HepG2 (cell line): ENCODE results near the gene TBX5. TPM values are rescaled to one million over a fixed set of nuclear protein-coding genes. Genes with fewer than 3 reads are reported as not detected.

Experiments used
- ATAC-seq: fragments of 200-7000 bp; cut with Tn5 transposase; 3 replicates; pipeline ENCODE4 v1.9.1; 2020; ENCODE audit warnings: mild to moderate bottlenecking, moderate library complexity
- BruUV-seq: library from RNA; stranded (reverse); fragments of 400-500 nt; replicated peaks from 2 replicates; lab custom pipeline; 2021; lab: Mats Ljungman, UMichigan
- CTCF ChIA-PET: fragments of 300-600 bp; formaldehyde crosslinking; extraction: SDS; loops from one replicate; lab custom pipeline; 2021; ENCODE audit warnings: low total read pairs, inconsistent platforms, low intra/inter-chr PET ratio; lab: Yijun Ruan, JAX
- POLR2A ChIA-PET: fragments of 350-600 bp; sonication (Branson Sonifier 250); formaldehyde crosslinking; loops from one replicate; lab custom pipeline; 2020; ENCODE audit warnings: antibody characterized with exemption, inconsistent platforms; lab: Yijun Ruan, JAX
- DNase-seq: peaks from one replicate; pipeline ENCODE4 v3.0.0-alpha.2; 2015; ENCODE audit warnings: low spot score
- FAIRE-seq: peaks from 3 replicates; lab custom pipeline; 2011; peaks lifted over from hg19 to GRCh38; lab: Jason Lieb, UNC
- H2AFZ ChIP-seq: one replicate; pipeline ENCODE4 v1.6.1; 2011; ENCODE audit warnings: low read length, inconsistent platforms
- H3K27ac ChIP-seq: fragments of 300-600 bp; 3 replicates; pipeline ENCODE4 v1.8.0; 2011; ENCODE audit warnings: mixed run types, mild to moderate bottlenecking, mixed read lengths, low read length, inconsistent platforms; ENCODE audit not compliant: insufficient read depth; ENCODE audit errors: extremely low read length
- H3K27me3 ChIP-seq, 2 experiments: fragments of 200-600 bp in 1 of 2; 2 replicates in 1 of 2; 3 replicates in 1 of 2; pipeline versions ENCODE4 v1.6.0 to v1.8.0; 2011; ENCODE audit warnings: low read length in 2 of 2, mild to moderate bottlenecking in 2 of 2, moderate library complexity in 2 of 2, inconsistent platforms in 1 of 2; ENCODE audit not compliant: insufficient read depth in 2 of 2, control insufficient read depth in 1 of 2
- H3K36me3 ChIP-seq, 2 experiments: fragments of 200-600 bp in 1 of 2; replicated peaks in 1 of 2; 2 replicates in 1 of 2; 3 replicates in 1 of 2; pipeline versions ENCODE4 v1.5.1 to v1.8.0; 2011; ENCODE audit warnings: low read length in 2 of 2, inconsistent platforms in 1 of 2; ENCODE audit not compliant: insufficient read depth in 2 of 2, control insufficient read depth in 1 of 2
- H3K4me1 ChIP-seq: 2 replicates; pipeline ENCODE4 v1.5.1; 2012; ENCODE audit warnings: low read length, inconsistent platforms; ENCODE audit not compliant: insufficient read depth
- H3K4me2 ChIP-seq: 2 replicates; pipeline ENCODE4 v1.6.0; 2011; ENCODE audit warnings: low read depth, low read length, inconsistent platforms
- H3K4me3 ChIP-seq, 3 experiments: fragments of 200-600 bp in 1 of 3; sonication (generic), shearing (Covaris generic) in 1 of 3; replicated peaks in 1 of 3; 2 replicates each; pipeline ENCODE4 v1.5.1; 2011 to 2016; ENCODE audit warnings: low read length in 3 of 3, inconsistent platforms in 2 of 3, low read depth in 2 of 3, mild to moderate bottlenecking in 2 of 3, control low read depth in 1 of 3, mixed read lengths in 1 of 3; ENCODE audit not compliant: insufficient read depth in 1 of 3
- H3K79me2 ChIP-seq: one replicate; pipeline ENCODE4 v1.6.1; 2011; ENCODE audit warnings: low read length, inconsistent platforms; ENCODE audit not compliant: insufficient read depth
- H3K9ac ChIP-seq: 2 replicates; pipeline ENCODE4 v1.6.0; 2011; ENCODE audit warnings: mild to moderate bottlenecking, low read depth, low read length, inconsistent platforms; ENCODE audit not compliant: insufficient read depth
- H3K9me3 ChIP-seq: 2 replicates; pipeline ENCODE4 v1.5.1; 2012; ENCODE audit warnings: mild to moderate bottlenecking, low read length
- H4K20me1 ChIP-seq: 2 replicates; pipeline ENCODE4 v1.6.0; 2011; ENCODE audit warnings: inconsistent platforms, mild to moderate bottlenecking, low read length, moderate library complexity; ENCODE audit not compliant: insufficient read depth
- BRD4 ChIP-seq: sonication (generic); formaldehyde crosslinking; IDR thresholded peaks from 2 replicates; pipeline ENCODE4 v1.4.0; 2020; ENCODE audit warnings: missing genetic modification reagents
- HDAC6 ChIP-seq: fragments of 200-600 bp; sonication (generic); IDR thresholded peaks from 2 replicates; pipeline ENCODE4 v1.7.0; 2017; ENCODE audit warnings: mild to moderate bottlenecking, antibody characterized with exemption, low read length, low read depth
- HOXA3 ChIP-seq: sonication (generic); formaldehyde crosslinking; IDR thresholded peaks from 2 replicates; pipeline ENCODE4 v1.5.0; 2020; ENCODE audit warnings: missing genetic modification reagents
- HOXA5 ChIP-seq: sonication (generic); formaldehyde crosslinking; IDR thresholded peaks from 2 replicates; pipeline ENCODE4 v1.4.0; 2020; ENCODE audit warnings: missing genetic modification reagents
- JUNB ChIP-seq: sonication (generic); formaldehyde crosslinking; IDR thresholded peaks from 2 replicates; pipeline ENCODE4 v1.8.0; 2022; ENCODE audit warnings: missing genetic modification reagents, mild to moderate bottlenecking, borderline replicate concordance
- KLF6 ChIP-seq: IDR thresholded peaks from 2 replicates; pipeline ENCODE4 v1.8.0; 2016; ENCODE audit warnings: missing biosample characterization, missing genetic modification reagents
- MNT ChIP-seq: fragments of 450-650 bp; IDR thresholded peaks from 2 replicates; pipeline ENCODE4 v1.6.1; 2016
- NR2F1 ChIP-seq, 2 experiments: fragments of 450-650 bp in 1 of 2; formaldehyde crosslinking in 1 of 2; IDR thresholded peaks; 2 replicates each; pipeline versions ENCODE4 v1.5.0 to v1.6.1; 2016 to 2020; ENCODE audit warnings: mild to moderate bottlenecking in 1 of 2, missing compliant biosample characterization in 1 of 2, missing genetic modification reagents in 1 of 2, moderate library complexity in 1 of 2
- PRDM4 ChIP-seq: sonication (generic); formaldehyde crosslinking; IDR thresholded peaks from 2 replicates; pipeline ENCODE4 v1.9.0; 2021; ENCODE audit warnings: missing genetic modification reagents, borderline replicate concordance
- ZFP41 ChIP-seq: sonication (generic); formaldehyde crosslinking; IDR thresholded peaks from 2 replicates; pipeline ENCODE4 v1.4.0; 2020; ENCODE audit warnings: mild to moderate bottlenecking, missing genetic modification reagents, borderline replicate concordance
- ZNF256 ChIP-seq: sonication (generic); formaldehyde crosslinking; conservative IDR thresholded peaks from 2 replicates; pipeline ENCODE4 v1.4.0; 2020; ENCODE audit warnings: missing genetic modification reagents
- ZNF510 ChIP-seq: sonication (generic); formaldehyde crosslinking; IDR thresholded peaks from 2 replicates; pipeline ENCODE4 v1.4.0; 2020; ENCODE audit warnings: low read depth, mild to moderate bottlenecking, missing genetic modification reagents
- ZNF557 ChIP-seq: sonication (generic); formaldehyde crosslinking; IDR thresholded peaks from 2 replicates; pipeline ENCODE4 v1.4.0; 2020; ENCODE audit warnings: missing genetic modification reagents
- ZNF747 ChIP-seq: sonication (generic); formaldehyde crosslinking; IDR thresholded peaks from 2 replicates; pipeline ENCODE4 v1.8.1; 2023; ENCODE audit warnings: missing genetic modification reagents, mild to moderate bottlenecking, borderline replicate concordance
- WGBS: methylation state at CpG from one replicate; pipeline ENCODE4 v1.1.6; 2017; ENCODE audit warnings: low lambda C conversion rate; 5-methylcytosine and 5-hydroxymethylcytosine counted together
- in situ Hi-C: cut with HindIII; loops from 2 replicates; pipeline ENCODE4 v1.10.0; 2017; ENCODE audit warnings: low pct_unique_long_range_greater_than_20kb; ENCODE audit not compliant: extremely low pct_ligation_motif_present
- intact Hi-C: fragments of 100-400 bp; cut with micrococcal nuclease; formaldehyde crosslinking; loops from one replicate; pipeline ENCODE4 v1.10.0; 2022; ENCODE audit not compliant: unreplicated experiment
- polyA plus RNA-seq, 8 experiments: library from polyadenylated mRNA; depleted of rRNA in 3 of 8; stranded (reverse) in 7 of 8; unstranded in 1 of 8; fragments of >200 nt; fragmentation: Illumina TruSeq in 4 of 8; extraction: Trizol in 4 of 8; gene quantifications; 2 replicates each; pipeline versions ENCODE4 v1.2.1 to v1.2.3, GENCODE V29; 2011 to 2016; ENCODE audit warnings: low read depth in 4 of 8, missing spikeins in 1 of 8, mixed read lengths in 1 of 8; ENCODE audit not compliant: insufficient read depth in 1 of 8
- total RNA-seq, 5 experiments: library from RNA; depleted of rRNA; stranded (reverse); fragments of >200 nt; fragmentation: Illumina TruSeq; extraction: Trizol; gene quantifications; 2 replicates each; pipeline ENCODE4 v1.2.3, GENCODE V29; 2016; ENCODE audit warnings: low read depth in 1 of 5

The TBX5 gene
- total and polyA plus RNA-seq, 2 of the 13 experiments (the other 11 are each of a cell fraction or from before 2014, with no cell fraction given), result not detected

DNA sequence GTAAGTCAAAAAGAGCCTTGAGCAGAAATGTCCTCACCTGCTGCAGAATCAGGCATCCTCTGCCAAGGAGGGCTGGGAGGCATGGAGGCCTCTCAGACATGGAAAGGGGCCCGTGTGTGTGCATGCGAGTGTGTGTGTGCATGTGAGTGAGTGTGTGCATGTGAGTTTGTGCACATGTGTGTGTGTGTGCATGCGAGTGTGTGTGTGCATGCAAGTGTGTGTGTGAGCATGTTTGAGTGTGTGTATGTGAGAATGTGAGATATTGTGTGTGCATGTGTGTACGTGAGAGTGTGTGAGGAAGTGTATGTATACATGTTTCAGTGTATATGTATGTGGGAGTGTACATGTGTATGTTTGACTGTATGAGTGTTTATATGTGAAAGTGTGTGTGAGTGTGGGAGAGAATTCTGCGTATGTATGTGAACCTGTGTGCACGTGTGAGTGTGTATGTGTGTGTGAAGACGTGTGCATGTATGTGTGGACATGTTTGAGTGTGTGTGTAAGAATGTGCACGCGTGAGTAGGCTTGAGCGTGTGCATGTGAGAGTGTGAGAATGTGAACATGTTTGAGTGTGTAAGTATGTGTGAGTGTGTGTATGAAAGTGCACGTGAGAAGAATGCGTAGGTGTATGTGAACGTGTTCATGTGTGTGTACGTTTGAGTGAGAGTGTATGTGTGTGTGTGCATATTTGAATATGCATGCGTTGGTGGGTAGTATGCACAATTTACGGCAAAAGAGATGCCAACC, 90.8 kb downstream of the TBX5 start:
- H3K9ac ChIP-seq, result no peak overlapping the region
- WGBS, result 57% methylated on average over 16 of the region's 16 CpGs
- no peak overlapping the region for H3K4me2 ChIP-seq
- H3K27ac ChIP-seq, result no peak overlapping the region
- no peak overlapping the region for H2AFZ ChIP-seq
- no peaks in the 10 kb centered on the region for H3K79me2 ChIP-seq
- intact Hi-C loops, result no loop called here
- CTCF ChIA-PET, result no interaction called here
- H3K36me3 ChIP-seq, result no peaks in the 10 kb centered on the region
- H4K20me1 ChIP-seq, result no peaks in the 10 kb centered on the region
- TF ChIP-seq JUNB (no peak), MNT (peak; percentile 67)
- TF ChIP-seq, all 625 proteins: peak for 1
- H3K4me1 ChIP-seq, result no peaks in the 10 kb centered on the region
- ATAC-seq, result no peak
- no peak overlapping the region for H3K4me3 ChIP-seq
- peaks cover 0 to 2% of the 10 kb centered on the region in 2 experiments; a peak in 1 of 5 replicates for H3K27me3 ChIP-seq
- no peaks in the 10 kb centered on the region for H3K9me3 ChIP-seq
- in situ Hi-C loops, result no loop called here
- FAIRE-seq, result no peak
- no TSS peak for BruUV-seq
- POLR2A ChIA-PET, result no interaction called here
- DNase-seq, result no peak

DNA sequence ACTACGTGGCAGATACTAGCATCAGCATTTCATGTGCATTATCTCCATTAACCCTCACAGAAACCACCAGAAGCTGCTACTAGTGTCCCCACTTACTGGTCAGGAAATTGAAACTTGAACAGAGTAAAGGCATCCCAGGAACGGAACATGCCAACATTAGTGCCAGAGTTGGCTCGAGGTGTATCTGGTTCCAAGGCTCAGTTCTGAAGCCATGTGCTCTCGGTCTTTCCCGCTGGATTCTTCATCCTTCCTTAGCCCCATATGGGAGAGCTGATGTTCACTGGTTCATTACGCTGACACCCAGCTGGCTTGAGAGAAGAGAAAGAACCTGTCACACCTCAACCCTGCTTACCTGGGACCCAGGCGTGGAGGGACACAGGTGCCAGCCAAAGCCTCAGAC, 91.5 kb downstream of the TBX5 start:
- Histone ChIP-seq H3K9ac (no peak overlapping the region), H3K79me2 (no peaks in the 10 kb centered on the region), H3K27ac (no peak overlapping the region), H3K36me3 (no peaks in the 10 kb centered on the region), H3K4me2 (no peak overlapping the region), H3K4me3 (no peak overlapping the region), H2AFZ (no peak overlapping the region), H3K4me1 (no peaks in the 10 kb centered on the region), H4K20me1 (no peaks in the 10 kb centered on the region), H3K27me3 (no peaks in the 10 kb centered on the region; a peak in 2 of 5 replicates), H3K9me3 (no peaks in the 10 kb centered on the region)
- WGBS, result 17% methylated on average over 7 of the region's 7 CpGs
- BruUV-seq, result no TSS peak
- ChIA-PET CTCF (no interaction called here), POLR2A (no interaction called here)
- no peak for DNase-seq
- intact Hi-C loops (no loop called here), in situ Hi-C loops (no loop called here)
- no peak for FAIRE-seq
- no peak for ATAC-seq
- TF ChIP-seq HDAC6 (no peak), KLF6 (CRISPR knock-in tag) (no peak), NR2F1 (CRISPR knock-in tag; IDR thresholded peaks at IDR 0.05) (no peak), HOXA3 (CRISPR knock-in tag) (no peak), PRDM4 (CRISPR knock-in tag) (no peak), ZNF256 (CRISPR knock-in tag) (no peak), ZNF510 (CRISPR knock-in tag) (no peak), ZFP41 (CRISPR knock-in tag) (no peak), ZNF557 (CRISPR knock-in tag) (no peak), BRD4 (CRISPR knock-in tag) (no peak), ZNF747 (CRISPR knock-in tag) (no peak), HOXA5 (CRISPR knock-in tag) (no peak)
